MM.1S (cell line): Measurements from ENCODE around the gene MMP20.
"Not testable (repeated sequence)": the region's sequence is repeated elsewhere in the genome, so short reads cannot be mapped to it uniquely, and the experiment has no call there.

Source experiments
- DNase-seq: peaks from one replicate; pipeline ENCODE4 v3.0.0-alpha.2; 2015
- H2AFZ ChIP-seq: fragments of 300-600 bp; sonication (generic); 2 replicates; pipeline ENCODE4 v1.6.0; 2016; ENCODE audit warnings: antibody characterized with exemption, low read length
- H3F3A ChIP-seq: fragments of 300-600 bp; sonication (generic); 2 replicates; pipeline ENCODE4 v1.6.1; 2016; ENCODE audit warnings: mild to moderate bottlenecking, antibody characterized with exemption, low read length, moderate library complexity, mixed read lengths; ENCODE audit not compliant: insufficient read depth
- H3K27ac ChIP-seq: fragments of 300-600 bp; sonication (generic); 2 replicates; pipeline ENCODE4 v1.5.1; 2016; ENCODE audit warnings: mild to moderate bottlenecking, low read length
- H3K27me3 ChIP-seq: fragments of 300-600 bp; sonication (generic); replicated peaks from 2 replicates; pipeline ENCODE4 v1.6.0; 2016; ENCODE audit warnings: low read length; ENCODE audit not compliant: insufficient read depth
- H3K36me3 ChIP-seq: fragments of 300-600 bp; sonication (generic); replicated peaks from 2 replicates; pipeline ENCODE4 v1.6.1; 2016; ENCODE audit warnings: mild to moderate bottlenecking, low read length, mixed read lengths; ENCODE audit not compliant: insufficient read depth
- H3K4me1 ChIP-seq: fragments of 300-600 bp; sonication (generic); 2 replicates; pipeline ENCODE4 v1.6.1; 2016; ENCODE audit warnings: low read length, mixed read lengths
- H3K4me2 ChIP-seq: fragments of 300-600 bp; sonication (generic); 2 replicates; pipeline ENCODE4 v1.6.0; 2016; ENCODE audit warnings: low read depth, low read length
- H3K4me3 ChIP-seq: fragments of 300-600 bp; sonication (generic); 2 replicates; pipeline ENCODE4 v1.5.1; 2016; ENCODE audit warnings: low read length, mixed read lengths
- H3K79me2 ChIP-seq: fragments of 300-600 bp; sonication (generic); 2 replicates; pipeline ENCODE4 v1.6.1; 2016; ENCODE audit warnings: mixed run types, low read length, mixed read lengths
- H3K9ac ChIP-seq: fragments of 300-600 bp; sonication (generic); 2 replicates; pipeline ENCODE4 v1.6.1; 2016; ENCODE audit warnings: low read length, mixed read lengths
- H3K9me2 ChIP-seq: fragments of 300-600 bp; sonication (generic); replicated peaks from 2 replicates; pipeline ENCODE4 v1.6.1; 2016; ENCODE audit warnings: mild to moderate bottlenecking, low read length, mixed read lengths; ENCODE audit not compliant: insufficient read depth
- H3K9me3 ChIP-seq: fragments of 300-600 bp; sonication (generic); replicated peaks from 2 replicates; pipeline ENCODE4 v1.6.1; 2016; ENCODE audit warnings: mild to moderate bottlenecking, low read length, mixed read lengths; ENCODE audit not compliant: insufficient read depth
- H4K20me1 ChIP-seq: fragments of 300-600 bp; sonication (generic); 2 replicates; pipeline ENCODE4 v1.6.1; 2016; ENCODE audit warnings: mild to moderate bottlenecking, low read length, moderate library complexity, mixed read lengths; ENCODE audit not compliant: insufficient read depth
- EZH2 ChIP-seq: fragments of 300-600 bp; sonication (generic); optimal IDR thresholded peaks from 2 replicates; pipeline ENCODE3; 2017; ENCODE audit warnings: low read depth, mild to moderate bottlenecking, antibody characterized with exemption, low read length, mixed read lengths
- EZH2phosphoT487 ChIP-seq: fragments of 300-600 bp; sonication (generic); IDR thresholded peaks from 2 replicates; pipeline ENCODE4 v1.6.1; 2018; ENCODE audit warnings: antibody characterized with exemption, low read length
- TF ChIP-seq, protein P1 (sequence below): fragments of 300-600 bp; sonication (generic); IDR thresholded peaks from 2 replicates; pipeline ENCODE4 v1.5.1; 2016; ENCODE audit warnings: antibody characterized with exemption, low read length, mixed read lengths

MMP20 gene

DNA sequence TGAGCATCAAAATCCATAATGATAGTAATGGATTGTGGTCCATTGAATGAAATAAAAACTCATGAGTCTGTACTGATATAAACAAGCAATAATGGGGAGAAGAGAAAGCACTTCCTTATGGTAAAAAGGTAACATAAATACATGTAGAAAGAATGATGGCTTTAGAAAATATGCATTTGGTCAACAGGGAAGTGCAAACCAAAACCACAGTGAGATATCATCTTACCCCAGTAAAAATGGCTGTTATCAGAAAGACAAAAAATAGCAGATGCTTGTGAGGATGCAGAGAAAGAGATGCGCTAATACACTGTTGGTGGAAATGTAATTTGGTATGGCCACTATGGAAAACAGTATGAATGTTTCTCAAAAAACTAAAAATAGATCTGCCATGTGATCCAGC, 6.9 kb upstream of the MMP20 start:
- Histone ChIP-seq H3K9me2 (no peaks in the 10 kb centered on the region), H3K27ac (no peak overlapping the region), H3K4me3 (no peak overlapping the region), H3K4me1 (no peaks in the 10 kb centered on the region), H3K27me3 (no peaks in the 10 kb centered on the region), H3K9me3 (no peaks in the 10 kb centered on the region), H3K36me3 (no peaks in the 10 kb centered on the region), H3K79me2 (no peaks in the 10 kb centered on the region), H2AFZ (no peak overlapping the region), H3K4me2 (no peak overlapping the region), H3F3A (no peaks in the 10 kb centered on the region), H4K20me1 (no peaks in the 10 kb centered on the region), H3K9ac (no peak overlapping the region)
- DNase-seq, result no peak
- TF ChIP-seq, protein P1, sequence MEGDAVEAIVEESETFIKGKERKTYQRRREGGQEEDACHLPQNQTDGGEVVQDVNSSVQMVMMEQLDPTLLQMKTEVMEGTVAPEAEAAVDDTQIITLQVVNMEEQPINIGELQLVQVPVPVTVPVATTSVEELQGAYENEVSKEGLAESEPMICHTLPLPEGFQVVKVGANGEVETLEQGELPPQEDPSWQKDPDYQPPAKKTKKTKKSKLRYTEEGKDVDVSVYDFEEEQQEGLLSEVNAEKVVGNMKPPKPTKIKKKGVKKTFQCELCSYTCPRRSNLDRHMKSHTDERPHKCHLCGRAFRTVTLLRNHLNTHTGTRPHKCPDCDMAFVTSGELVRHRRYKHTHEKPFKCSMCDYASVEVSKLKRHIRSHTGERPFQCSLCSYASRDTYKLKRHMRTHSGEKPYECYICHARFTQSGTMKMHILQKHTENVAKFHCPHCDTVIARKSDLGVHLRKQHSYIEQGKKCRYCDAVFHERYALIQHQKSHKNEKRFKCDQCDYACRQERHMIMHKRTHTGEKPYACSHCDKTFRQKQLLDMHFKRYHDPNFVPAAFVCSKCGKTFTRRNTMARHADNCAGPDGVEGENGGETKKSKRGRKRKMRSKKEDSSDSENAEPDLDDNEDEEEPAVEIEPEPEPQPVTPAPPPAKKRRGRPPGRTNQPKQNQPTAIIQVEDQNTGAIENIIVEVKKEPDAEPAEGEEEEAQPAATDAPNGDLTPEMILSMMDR, result no peak
- TF ChIP-seq EZH2 (no peak), EZH2phosphoT487 (no peak)

GRCh38 chr11:102630598-102631448, 5.7 kb upstream of the MMP20 start:
- TF ChIP-seq EZH2phosphoT487, result no peak
- TF ChIP-seq, protein P1, result no peak
- no peak for TF ChIP-seq EZH2
- Histone ChIP-seq H3K9me3 (no peaks in the 10 kb centered on the region), H3K4me2 (no peak overlapping the region), H3K9me2 (no peaks in the 10 kb centered on the region), H3K4me1 (no peaks in the 10 kb centered on the region), H3K9ac (no peak overlapping the region), H3K36me3 (no peaks in the 10 kb centered on the region), H4K20me1 (no peaks in the 10 kb centered on the region), H3K27me3 (no peaks in the 10 kb centered on the region), H3K79me2 (no peaks in the 10 kb centered on the region), H3K4me3 (no peak overlapping the region), H3F3A (no peaks in the 10 kb centered on the region), H2AFZ (no peak overlapping the region), H3K27ac (no peak overlapping the region)
- no peak for DNase-seq

DNA sequence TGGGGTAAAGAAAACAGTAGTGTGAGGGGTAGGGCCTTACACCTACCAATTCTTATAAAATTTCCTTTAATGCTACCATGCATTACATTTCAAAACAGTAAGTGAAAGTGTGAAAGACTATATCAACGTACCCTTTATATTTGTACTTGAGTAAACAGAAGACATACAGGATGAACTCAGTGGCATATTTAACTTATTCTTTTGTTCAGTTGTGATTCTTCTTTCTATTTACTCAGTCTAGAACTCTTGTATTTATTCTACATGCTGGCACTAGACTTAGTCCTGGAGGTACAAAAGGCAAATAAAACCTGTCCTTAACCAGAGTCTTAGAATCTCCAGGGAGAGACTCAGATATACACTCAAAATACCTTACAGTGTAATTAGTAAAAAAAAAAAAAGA, 4.8 kb upstream of the MMP20 start:
- H3K9me2 ChIP-seq, H3K4me1 ChIP-seq, H3K9ac ChIP-seq, H3K4me2 ChIP-seq, H4K20me1 ChIP-seq, H3K4me3 ChIP-seq, H3K27me3 ChIP-seq, H3K27ac ChIP-seq, H2AFZ ChIP-seq, DNase-seq, H3K36me3 ChIP-seq, H3K79me2 ChIP-seq, H3K9me3 ChIP-seq, H3F3A ChIP-seq: not testable (repeated sequence)

DNA sequence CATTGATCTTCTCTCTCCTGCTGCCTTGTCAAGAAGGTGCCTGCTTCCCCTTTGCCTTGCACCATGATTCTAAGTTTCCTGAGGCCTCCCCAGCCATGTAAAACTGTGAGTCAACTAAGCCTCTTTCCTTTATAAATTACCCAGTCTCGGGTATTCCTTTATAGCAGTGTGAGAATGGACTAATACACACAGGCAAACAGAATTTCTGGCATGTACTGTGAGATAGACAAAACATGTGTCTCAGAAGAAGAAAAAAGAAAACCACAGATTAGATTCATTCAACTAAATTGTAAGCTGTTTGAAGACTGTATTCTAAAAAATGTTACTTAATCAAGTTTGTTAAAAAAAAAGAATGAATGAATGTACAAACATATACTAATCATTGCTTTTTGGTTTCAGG, 1.5 kb upstream of the MMP20 start:
- Histone ChIP-seq H2AFZ (no peak overlapping the region), H4K20me1 (no peaks in the 10 kb centered on the region), H3K4me3 (no peak overlapping the region), H3K9ac (no peak overlapping the region), H3F3A (no peaks in the 10 kb centered on the region), H3K79me2 (no peaks in the 10 kb centered on the region), H3K4me1 (no peaks in the 10 kb centered on the region), H3K27me3 (no peaks in the 10 kb centered on the region), H3K9me3 (no peaks in the 10 kb centered on the region), H3K27ac (no peak overlapping the region), H3K36me3 (no peaks in the 10 kb centered on the region), H3K9me2 (no peaks in the 10 kb centered on the region), H3K4me2 (no peak overlapping the region)
- TF ChIP-seq, protein P1, result no peak
- TF ChIP-seq EZH2 (no peak), EZH2phosphoT487 (no peak)
- no peak for DNase-seq
